Activated naive CD4-positive, alpha-beta T cell treated with anti-CD3 and anti-CD28 coated beads for 36 hours (primary cell): ENCODE data around the gene MACF1. TPM values are rescaled to one million over a fixed set of nuclear protein-coding genes. Genes with fewer than 3 reads are reported as not detected.
A peak's percentile ranks its signal among the peaks of the same experiment; 100 is the strongest.

Experiments used
- CTCF ChIA-PET: fragments of 350-600 bp; sonication (Branson Sonifier 250); formaldehyde crosslinking; loops from one replicate; lab custom pipeline; 2021; ENCODE audit warnings: antibody characterized with exemption; lab: Charles Lee
- DNase-seq: peaks from one replicate; pipeline ENCODE4 v3.0.0-alpha.2; 2020
- H3K27ac Mint-ChIP-seq: one replicate; pipeline ENCODE4 v1.8.0; 2021; ENCODE audit warnings: mild to moderate bottlenecking, mixed read lengths
- H3K27me3 Mint-ChIP-seq: one replicate; pipeline ENCODE4 v1.8.0; 2021; ENCODE audit warnings: low read depth, mixed read lengths
- H3K36me3 Mint-ChIP-seq: one replicate; pipeline ENCODE4 v1.8.0; 2021; ENCODE audit warnings: low read depth, mixed read lengths
- H3K4me1 Mint-ChIP-seq: one replicate; pipeline ENCODE4 v1.8.0; 2021; ENCODE audit warnings: low read depth, mixed read lengths
- H3K4me3 Mint-ChIP-seq: one replicate; pipeline ENCODE4 v1.8.0; 2021; ENCODE audit warnings: mild to moderate bottlenecking, moderate library complexity, mixed read lengths
- H3K9me3 Mint-ChIP-seq: one replicate; pipeline ENCODE4 v1.8.0; 2021; ENCODE audit warnings: mixed read lengths
- intact Hi-C: fragments of 100-400 bp; cut with micrococcal nuclease; formaldehyde crosslinking; loops from one replicate; pipeline ENCODE4 v1.15.1; 2023
- total RNA-seq, 2 experiments: library from RNA; stranded (reverse); gene quantifications; one replicate each; pipeline ENCODE4 v1.2.3, GENCODE V29; 2021

Gene MACF1
- total RNA-seq, 2 experiments from 2014 or later = 174 to 179 TPM

DNA sequence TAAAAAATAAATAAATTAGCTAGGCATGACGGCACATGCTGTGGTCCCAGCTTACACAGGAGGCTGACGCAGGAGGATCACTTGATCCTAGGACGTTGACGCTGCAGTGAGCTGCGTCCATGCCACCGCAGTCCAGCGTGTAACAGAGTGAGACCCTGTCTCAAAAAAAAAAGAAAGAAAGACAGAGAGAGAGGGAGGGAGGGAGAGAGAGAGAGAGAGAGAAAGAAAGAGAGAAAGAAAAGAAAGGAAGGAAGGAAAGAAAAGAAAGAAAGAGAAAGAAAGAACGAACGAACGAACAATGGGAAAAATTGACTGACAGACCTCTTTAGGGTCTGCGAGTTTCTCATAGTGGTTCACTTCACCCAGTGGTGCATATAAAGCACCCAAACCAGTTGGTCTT, 189.2 kb downstream of the MACF1 start:
- Mint-ChIP-seq H3K27me3 (no peaks in the 10 kb centered on the region), H3K36me3 (peaks cover 20% of the 10 kb centered on the region), H3K4me1 (peaks cover 77% of the 10 kb centered on the region), H3K4me3 (no peak overlapping the region), H3K27ac (no peak overlapping the region), H3K9me3 (no peaks in the 10 kb centered on the region)
- CTCF ChIA-PET = interaction anchor here (3.3 kb wide), 1 partner anchor 17 kb away, joined by 17 read pairs; no protein-coding TSS in a partner anchor
- intact Hi-C loops = loop anchor here (2.0 to 10.0 kb wide), 4 partner anchors 201 to 539 kb away; partner anchors contain the start of gene RRAGC
- DNase-seq = no peak

DNA sequence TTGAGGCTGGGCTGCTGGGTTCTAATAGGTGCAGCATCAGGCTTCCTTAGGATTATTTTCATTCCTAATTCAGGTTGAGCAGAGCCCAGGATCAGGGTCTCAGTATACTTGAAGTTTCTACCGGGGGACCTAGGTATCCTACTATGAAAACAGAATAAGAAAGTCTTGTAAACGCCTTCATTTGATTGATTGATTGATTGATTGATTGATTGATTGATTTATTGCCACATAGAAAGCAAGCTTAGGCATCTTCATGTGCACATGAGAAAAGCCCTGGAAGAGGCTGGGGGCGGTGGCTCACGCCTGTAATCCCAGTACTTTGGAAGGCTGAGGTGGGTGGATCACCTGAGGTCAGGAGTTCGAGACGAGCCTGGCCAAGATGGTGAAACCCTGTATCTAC, 189.6 kb downstream of the MACF1 start:
- H3K4me3 Mint-ChIP-seq = no peak overlapping the region
- CTCF ChIA-PET = interaction anchor here (3.3 kb wide), 1 partner anchor 16 kb away, joined by 17 read pairs; no protein-coding TSS in a partner anchor
- H3K27ac Mint-ChIP-seq = peak overlapping the region; percentile 43

DNA sequence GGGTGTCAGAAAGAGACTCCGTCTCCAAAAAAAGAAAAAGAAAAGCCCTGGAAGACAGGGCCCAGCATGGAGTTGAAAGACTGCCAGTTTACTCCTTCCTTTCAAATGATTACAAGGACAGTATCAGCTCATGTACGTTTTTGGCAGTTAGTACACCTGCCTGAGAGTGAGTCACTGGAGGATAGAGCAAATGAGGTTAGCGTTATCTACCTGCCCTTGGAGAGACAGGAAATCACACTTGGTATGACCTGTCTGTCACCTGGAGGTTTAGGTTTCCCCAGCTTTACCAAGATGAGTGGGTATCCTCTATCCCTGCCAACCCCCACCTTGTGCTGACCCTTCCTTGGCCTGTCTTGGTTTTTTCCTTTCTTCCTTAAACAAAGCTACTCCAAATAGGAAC, 190.1 kb downstream of the MACF1 start:
- Mint-ChIP-seq H3K27me3 (no peaks in the 10 kb centered on the region), H3K4me3 (no peak overlapping the region), H3K36me3 (peaks cover 21% of the 10 kb centered on the region), H3K4me1 (peaks cover 83% of the 10 kb centered on the region), H3K27ac (peak overlapping the region; percentile 43), H3K9me3 (no peaks in the 10 kb centered on the region)
- peak; percentile 58 for DNase-seq
- CTCF ChIA-PET = interaction anchor here (0.8 to 3.3 kb wide), 3 partner anchors 11 to 144 kb away, joined by 3 to 17 read pairs (median 3); no protein-coding TSS in a partner anchor
- intact Hi-C loops = loop anchor here (2.0 to 10.0 kb wide), 4 partner anchors 202 to 540 kb away; partner anchors contain the start of gene RRAGC

More for the DNA sequence above, 189.6 kb downstream of the MACF1 start:
- Mint-ChIP-seq H3K27me3 (no peaks in the 10 kb centered on the region), H3K36me3 (peaks cover 20% of the 10 kb centered on the region), H3K9me3 (no peaks in the 10 kb centered on the region), H3K4me1 (peaks cover 81% of the 10 kb centered on the region)
- no peak for DNase-seq
- intact Hi-C loops = loop anchor here (2.0 to 10.0 kb wide), 4 partner anchors 201 to 539 kb away; partner anchors contain the start of gene RRAGC

DNA sequence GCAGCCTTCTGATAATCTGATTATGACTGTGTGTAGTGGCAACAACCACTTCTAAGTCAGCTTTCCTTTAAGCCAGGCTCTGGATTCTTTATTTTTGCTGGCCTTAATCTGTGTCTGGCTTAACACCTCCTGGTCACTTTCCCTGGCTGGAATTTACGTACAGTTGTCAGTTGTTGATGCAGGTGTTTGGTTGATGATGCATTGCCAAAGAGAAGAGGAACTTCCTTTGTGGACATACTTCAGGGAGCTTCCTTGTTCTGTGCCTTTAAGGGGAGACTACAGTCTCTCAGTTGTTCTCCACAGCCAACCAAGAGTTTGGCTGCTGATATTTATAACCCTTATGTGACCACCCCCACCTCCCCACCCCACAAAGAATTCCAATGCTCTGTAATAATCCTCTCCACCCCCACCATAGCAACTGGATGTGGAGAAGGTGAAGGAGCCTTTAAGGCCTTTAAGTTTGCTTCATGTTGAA, 190.9 kb downstream of the MACF1 start:
- no peak overlapping the region for H3K4me3 Mint-ChIP-seq

DNA sequence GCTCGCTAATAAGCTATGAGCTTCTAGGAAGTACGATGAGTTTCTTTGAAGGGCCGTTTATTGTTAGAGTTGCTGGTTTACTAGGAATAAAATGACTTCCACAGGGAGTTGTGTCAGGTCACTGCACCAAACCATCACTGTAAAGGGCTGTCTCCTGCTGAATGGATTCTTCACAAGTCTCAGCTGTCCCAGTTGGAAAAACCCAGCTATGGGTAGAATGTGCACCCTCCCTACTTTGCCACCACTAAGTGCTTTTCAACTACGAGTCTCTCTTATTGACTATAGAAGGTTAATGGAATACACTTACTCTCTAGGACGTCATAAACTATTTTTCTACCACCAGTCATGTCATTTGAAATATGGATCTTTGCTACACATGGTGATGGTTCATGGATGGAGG, 192.2 kb downstream of the MACF1 start:
- no peak for DNase-seq
- no peak overlapping the region for H3K4me3 Mint-ChIP-seq
- H3K27me3 Mint-ChIP-seq = no peaks in the 10 kb centered on the region
- intact Hi-C loops = loop anchor here (5.0 to 10.0 kb wide), 4 partner anchors 129 to 542 kb away; partner anchors contain the start of gene RRAGC
- H3K4me1 Mint-ChIP-seq = peaks cover 79% of the 10 kb centered on the region
- no peak overlapping the region for H3K27ac Mint-ChIP-seq
- CTCF ChIA-PET = interaction anchor here (3.3 kb wide), 1 partner anchor 14 kb away, joined by 17 read pairs; no protein-coding TSS in a partner anchor
- no peaks in the 10 kb centered on the region for H3K9me3 Mint-ChIP-seq
- H3K36me3 Mint-ChIP-seq = peaks cover 10% of the 10 kb centered on the region

More for the DNA sequence above, 190.9 kb downstream of the MACF1 start:
- peaks cover 16% of the 10 kb centered on the region for H3K36me3 Mint-ChIP-seq
- no peaks in the 10 kb centered on the region for H3K9me3 Mint-ChIP-seq
- intact Hi-C loops = loop anchor here (2.0 to 10.0 kb wide), 6 partner anchors 128 to 541 kb away; partner anchors contain the start of gene RRAGC
- CTCF ChIA-PET = interaction anchor here (0.8 to 3.3 kb wide), 4 partner anchors 8 to 143 kb away, joined by 3 to 17 read pairs (median 3); no protein-coding TSS in a partner anchor
- no peak overlapping the region for H3K27ac Mint-ChIP-seq
- no peak for DNase-seq
- peaks cover 87% of the 10 kb centered on the region for H3K4me1 Mint-ChIP-seq
- H3K27me3 Mint-ChIP-seq = no peaks in the 10 kb centered on the region

DNA sequence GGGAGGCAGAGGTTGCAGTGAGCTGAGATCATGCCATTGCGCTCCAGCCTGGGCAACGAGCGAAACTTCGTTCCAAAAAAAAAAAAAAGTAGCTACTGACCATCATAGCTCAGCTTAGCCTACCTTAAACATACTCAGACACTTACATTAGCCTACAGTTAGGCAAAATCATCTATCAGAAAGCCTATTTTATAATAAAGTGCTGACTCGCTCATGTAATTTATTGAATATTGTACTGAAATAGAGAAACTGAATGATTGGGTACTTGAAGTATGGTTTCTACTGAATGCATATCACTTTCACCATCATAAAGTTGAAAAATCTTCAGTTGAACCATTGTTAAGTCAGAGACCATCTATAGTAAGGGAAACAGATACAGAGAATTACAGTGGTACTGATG, 193.0 kb downstream of the MACF1 start:
- peaks cover 71% of the 10 kb centered on the region for H3K4me1 Mint-ChIP-seq
- no peaks in the 10 kb centered on the region for H3K27me3 Mint-ChIP-seq
- H3K27ac Mint-ChIP-seq = no peak overlapping the region
- peaks cover 9% of the 10 kb centered on the region for H3K36me3 Mint-ChIP-seq
- CTCF ChIA-PET = interaction anchor here (5.2 kb wide), 1 partner anchor 13 kb away, joined by 42 read pairs; no protein-coding TSS in a partner anchor
- H3K4me3 Mint-ChIP-seq = no peak overlapping the region
- DNase-seq = no peak
- no peaks in the 10 kb centered on the region for H3K9me3 Mint-ChIP-seq
- intact Hi-C loops = loop anchor here (5.0 to 10.0 kb wide), 4 partner anchors 130 to 543 kb away; partner anchors contain the start of gene RRAGC

DNA sequence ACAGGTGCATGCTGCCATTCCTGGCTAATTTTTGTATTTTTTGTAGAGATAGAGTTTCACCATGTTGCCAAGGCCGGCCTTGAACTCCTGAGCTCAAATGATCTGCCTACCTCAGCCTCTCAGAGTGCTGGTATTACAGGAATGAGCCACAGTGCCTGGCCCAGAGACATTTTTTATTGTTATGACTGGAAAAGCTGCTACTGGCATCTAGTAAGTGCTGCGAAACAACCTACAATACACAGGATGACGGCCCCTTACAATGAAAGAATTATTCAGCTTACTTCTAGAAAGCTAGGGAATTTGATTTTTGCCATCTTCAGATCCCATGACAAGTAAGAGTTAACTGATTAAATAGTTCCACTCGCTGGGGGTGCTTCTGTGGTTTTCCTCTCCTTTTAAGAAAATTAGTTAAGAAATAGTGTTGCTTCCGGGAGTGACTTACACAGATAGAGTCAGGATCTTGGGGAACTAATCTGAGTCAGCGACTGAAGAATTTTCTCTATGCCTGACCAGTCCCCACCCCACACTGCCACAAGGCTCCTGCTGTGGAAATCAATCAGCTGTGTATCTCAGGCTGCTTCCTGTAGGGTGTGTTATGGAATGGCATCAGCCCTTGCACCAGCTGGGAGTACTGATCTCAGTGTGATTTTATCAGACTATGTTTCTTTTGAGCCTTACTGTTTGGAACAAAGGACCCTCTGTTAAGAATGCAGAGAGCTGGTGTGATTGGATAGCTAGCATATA, 194.0 kb downstream of the MACF1 start:
- Mint-ChIP-seq H3K9me3 (no peaks in the 10 kb centered on the region), H3K4me3 (no peak overlapping the region), H3K4me1 (peaks cover 63% of the 10 kb centered on the region), H3K27ac (peak overlapping the region; percentile 68), H3K27me3 (no peaks in the 10 kb centered on the region), H3K36me3 (peaks cover 9% of the 10 kb centered on the region)
- CTCF ChIA-PET = interaction anchor here (1.0 to 5.2 kb wide), 2 partner anchors 12 to 300 kb away, joined by 5 to 42 read pairs; no protein-coding TSS in a partner anchor
- peak; percentile 58 for DNase-seq
- intact Hi-C loops = loop anchor here (1.0 to 10.0 kb wide), 5 partner anchors 13 to 544 kb away; partner anchors contain the start of gene RRAGC

DNA sequence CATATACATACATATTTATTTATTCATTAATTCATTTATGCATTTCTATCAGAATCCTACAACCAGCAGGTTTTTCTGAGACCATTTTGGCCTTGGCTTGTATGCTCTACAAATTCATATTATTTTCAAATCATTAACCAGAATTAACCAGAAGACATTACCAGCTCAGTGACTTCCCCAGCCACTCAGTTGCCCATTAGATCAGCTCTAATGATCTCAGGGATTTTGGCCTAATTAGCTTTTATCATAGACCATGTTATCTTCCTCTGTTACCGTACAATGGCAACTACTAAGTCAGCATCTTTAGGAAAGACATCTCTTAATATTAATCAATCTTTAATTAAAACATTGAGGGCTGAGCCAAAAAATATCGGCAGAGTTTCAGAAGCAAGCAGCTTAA, 196.6 kb downstream of the MACF1 start:
- peaks cover 46% of the 10 kb centered on the region for H3K4me1 Mint-ChIP-seq
- CTCF ChIA-PET = interaction anchor here (0.7 to 5.2 kb wide), 3 partner anchors 10 to 257 kb away, joined by 3 to 42 read pairs (median 3); no protein-coding TSS in a partner anchor
- no peak overlapping the region for H3K27ac Mint-ChIP-seq
- no peaks in the 10 kb centered on the region for H3K27me3 Mint-ChIP-seq
- H3K9me3 Mint-ChIP-seq = no peaks in the 10 kb centered on the region
- no peak for DNase-seq
- intact Hi-C loops = loop anchor here (10.0 kb wide), 1 partner anchor 324 kb away; no protein-coding TSS in a partner anchor
- H3K36me3 Mint-ChIP-seq = peaks cover 10% of the 10 kb centered on the region
- no peak overlapping the region for H3K4me3 Mint-ChIP-seq

DNA sequence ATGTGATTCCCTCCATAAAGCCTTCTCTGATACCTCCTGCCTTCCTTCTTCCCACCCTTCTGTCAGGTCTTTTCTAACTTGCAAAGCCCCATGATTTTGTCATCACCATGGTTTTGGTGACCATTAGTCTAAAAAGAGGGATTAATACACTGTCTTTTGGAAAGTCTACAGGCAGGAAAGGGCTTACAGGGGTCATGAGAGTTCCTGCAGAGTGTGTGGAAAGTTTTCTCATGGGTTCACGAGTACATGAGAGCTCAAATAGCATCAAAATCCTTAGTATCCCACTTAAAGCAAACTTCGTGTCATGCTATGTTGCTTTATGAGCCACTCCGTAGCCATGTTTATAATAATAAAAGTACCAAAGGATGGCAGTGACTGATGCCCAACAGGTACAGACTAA, 200.4 kb downstream of the MACF1 start:
- CTCF ChIA-PET = interaction anchor here (0.7 to 1.5 kb wide), 3 partner anchors 18 to 134 kb away, joined by 3 to 5 read pairs (median 4); no protein-coding TSS in a partner anchor
- no peak for DNase-seq
- intact Hi-C loops = loop anchor here (10.0 kb wide), 1 partner anchor 320 kb away; no protein-coding TSS in a partner anchor
- Mint-ChIP-seq H3K4me1 (peaks cover 33% of the 10 kb centered on the region), H3K27me3 (no peaks in the 10 kb centered on the region), H3K9me3 (no peaks in the 10 kb centered on the region), H3K36me3 (peaks cover 5% of the 10 kb centered on the region), H3K27ac (no peak overlapping the region), H3K4me3 (no peak overlapping the region)

DNA sequence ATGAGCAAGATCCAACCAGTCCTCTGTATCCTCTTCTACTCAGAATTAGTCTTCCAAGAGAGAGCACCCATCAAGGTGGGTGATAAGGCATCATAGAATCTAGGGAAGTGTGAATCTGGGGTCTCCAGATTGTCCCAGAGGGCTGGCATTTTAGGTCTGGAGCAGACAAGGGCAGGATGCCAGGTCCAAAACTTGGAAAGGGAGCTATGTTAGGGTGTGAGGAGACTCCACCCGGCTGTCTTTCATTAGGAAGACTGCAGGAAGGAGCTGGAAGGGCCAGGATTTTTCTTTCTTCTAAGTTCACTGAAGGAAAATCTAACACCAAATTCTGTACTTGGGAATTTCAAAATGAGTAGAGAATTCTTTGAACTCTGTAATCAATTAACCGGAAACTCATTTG, 200.9 kb downstream of the MACF1 start:
- Mint-ChIP-seq H3K27ac (no peak overlapping the region), H3K4me3 (no peak overlapping the region), H3K4me1 (peaks cover 36% of the 10 kb centered on the region), H3K36me3 (peaks cover 5% of the 10 kb centered on the region), H3K9me3 (no peaks in the 10 kb centered on the region), H3K27me3 (no peaks in the 10 kb centered on the region)
- CTCF ChIA-PET = interaction anchor here (0.6 to 1.5 kb wide), 4 partner anchors 10 to 134 kb away, joined by 3 to 5 read pairs (median 3); no protein-coding TSS in a partner anchor
- intact Hi-C loops = loop anchor here (10.0 kb wide), 1 partner anchor 319 kb away; no protein-coding TSS in a partner anchor
- DNase-seq = no peak

DNA sequence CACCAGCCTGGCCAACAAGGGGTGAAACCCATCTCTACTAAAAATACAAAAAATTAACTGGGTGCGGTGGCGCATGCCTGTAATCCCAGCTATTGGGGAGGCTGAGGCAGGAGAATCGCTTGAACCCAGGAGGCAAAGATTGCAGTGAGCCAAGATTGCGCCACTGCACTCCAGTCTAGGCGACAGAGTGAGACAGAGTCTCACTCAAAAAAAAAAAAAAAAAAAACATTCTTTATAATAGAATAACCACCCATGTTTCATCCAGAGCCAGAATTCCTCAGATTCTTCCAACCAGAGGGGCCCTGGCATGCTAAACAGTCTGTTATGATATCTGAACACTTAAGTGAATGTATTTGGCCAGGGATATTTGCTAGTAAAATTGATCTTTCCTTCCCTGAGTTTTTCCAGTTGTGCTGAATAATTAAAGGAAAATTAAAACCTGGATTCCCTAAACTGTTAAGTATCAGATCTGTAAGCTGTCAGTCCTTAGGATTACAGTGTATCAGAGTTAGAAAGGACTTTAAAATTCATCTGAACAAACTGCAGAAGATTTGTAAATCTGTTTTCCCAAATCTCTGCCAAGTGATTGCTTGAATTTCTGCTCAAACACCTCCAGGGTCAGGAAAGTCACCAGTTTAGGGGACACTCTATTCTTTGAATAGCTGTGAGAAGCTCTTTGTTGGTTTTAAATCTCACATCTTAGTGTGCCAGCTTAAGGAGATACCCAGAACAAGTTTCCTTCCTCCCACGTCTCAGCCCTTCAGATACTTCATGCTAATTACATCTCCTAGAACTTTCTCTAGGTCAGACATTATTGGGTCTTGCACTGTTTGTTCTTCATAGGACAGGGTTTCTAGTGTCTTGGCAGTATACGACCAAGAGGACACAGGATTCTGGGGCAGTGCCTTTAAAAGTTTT, 202.3 kb downstream of the MACF1 start:
- intact Hi-C loops = loop anchor here (10.0 kb wide), 1 partner anchor 318 kb away; no protein-coding TSS in a partner anchor
- Mint-ChIP-seq H3K4me1 (peaks cover 50% of the 10 kb centered on the region), H3K36me3 (peaks cover 4% of the 10 kb centered on the region), H3K27me3 (no peaks in the 10 kb centered on the region), H3K27ac (no peak overlapping the region), H3K4me3 (no peak overlapping the region), H3K9me3 (no peaks in the 10 kb centered on the region)
- no peak for DNase-seq
- CTCF ChIA-PET = interaction anchor here (1.6 kb wide), 1 partner anchor 28 kb away, joined by 5 read pairs; no protein-coding TSS in a partner anchor
